IPS DF 4.7 (cell line): ENCODE measurements around the gene FKTN.
"Not testable (repeated sequence)": the region's sequence is repeated elsewhere in the genome, so short reads cannot be mapped to it uniquely, and the experiment has no call there.

Experiments
- DNase-seq: peaks from one replicate; pipeline ENCODE4 v3.0.0-alpha.2; 2013; ENCODE audit warnings: low spot score; ENCODE audit errors: extremely low read depth

FKTN gene

GRCh38 chr9:105557804-105558610 lies at the start of gene FKTN:
TSS of gene FKTN (plus strand) at chr9:105558131. CDS start at chr9:105575033, 16,902 bp downstream.
- no peak for DNase-seq

- no peak for DNase-seq
Observed at GRCh38 chr9:105508530-105508929, 49.4 kb upstream of the FKTN start.

GRCh38 chr9:105510024-105510423 lies 47.9 kb upstream of the FKTN start:
- no peak for DNase-seq

GRCh38 chr9:105511446-105511845 lies 46.5 kb upstream of the FKTN start:
- DNase-seq: no peak

- no peak for DNase-seq
Observed at GRCh38 chr9:105515811-105516413, 42.0 kb upstream of the FKTN start.

GRCh38 chr9:105519710-105520369 lies 38.1 kb upstream of the FKTN start:
- DNase-seq: not testable (repeated sequence)

- not testable (repeated sequence) for DNase-seq
Observed at GRCh38 chr9:105520992-105521391, 36.9 kb upstream of the FKTN start.

GRCh38 chr9:105522618-105523385 lies 35.1 kb upstream of the FKTN start:
- not testable (repeated sequence) for DNase-seq

- no peak for DNase-seq
Observed at GRCh38 chr9:105531530-105531929, 26.4 kb upstream of the FKTN start.

- no peak for DNase-seq
Observed at GRCh38 chr9:105535920-105536668, 21.8 kb upstream of the FKTN start.

- DNase-seq: no peak
Observed at GRCh38 chr9:105539452-105539851, 18.5 kb upstream of the FKTN start.

GRCh38 chr9:105541838-105542237 lies 16.1 kb upstream of the FKTN start:
- no peak for DNase-seq

GRCh38 chr9:105554042-105554441 lies 3.9 kb upstream of the FKTN start:
- no peak for DNase-seq

GRCh38 chr9:105572455-105572854 lies 14.5 kb downstream of the FKTN start:
- DNase-seq: no peak

- not testable (repeated sequence) for DNase-seq
Observed at GRCh38 chr9:105579952-105580351, 22.0 kb downstream of the FKTN start.

GRCh38 chr9:105581550-105581949 lies 23.6 kb downstream of the FKTN start:
- not testable (repeated sequence) for DNase-seq

- DNase-seq: no peak
Observed at GRCh38 chr9:105593145-105593544, 35.2 kb downstream of the FKTN start.

GRCh38 chr9:105608721-105609598 lies 51.0 kb downstream of the FKTN start:
- no peak for DNase-seq

GRCh38 chr9:105621001-105621400 lies 63.1 kb downstream of the FKTN start:
- DNase-seq: no peak

GRCh38 chr9:105625088-105625487 lies 67.2 kb downstream of the FKTN start:
- DNase-seq: no peak
